GM06990 (cell line): ENCODE measurements around the gene NTRK3.

ENCODE experiments used
- DNase-seq: peaks from one replicate; pipeline ENCODE4 v3.0.0-alpha.2; 2011; ENCODE audit not compliant: insufficient read length; ENCODE audit errors: extremely low read depth
- H3K27me3 ChIP-seq: replicated peaks from 2 replicates; pipeline ENCODE4 v1.6.0; 2011; ENCODE audit warnings: low read length; ENCODE audit not compliant: control insufficient read depth, insufficient read depth
- H3K36me3 ChIP-seq: 2 replicates; pipeline ENCODE4 v1.5.1; 2011; ENCODE audit warnings: low read length; ENCODE audit not compliant: control insufficient read depth, insufficient read depth
- H3K4me3 ChIP-seq: replicated peaks from 2 replicates; pipeline ENCODE4 v1.5.1; 2011; ENCODE audit warnings: low read depth, mild to moderate bottlenecking, control low read depth, low read length
- TF ChIP-seq, protein P1 (sequence below): IDR thresholded peaks from 2 replicates; pipeline ENCODE4 v1.5.1; 2011; ENCODE audit warnings: low read length, control low read depth, mild to moderate bottlenecking, inconsistent platforms; ENCODE audit not compliant: insufficient read depth, poor library complexity, severe bottlenecking

NTRK3 gene

GRCh38 chr15:87941606-87942005, 314.9 kb downstream of the NTRK3 start:
- H3K4me3 ChIP-seq, result no peak overlapping the region

GRCh38 chr15:87940768-87941167, 315.8 kb downstream of the NTRK3 start:
- Histone ChIP-seq H3K27me3 (no peaks in the 10 kb centered on the region), H3K36me3 (no peaks in the 10 kb centered on the region), H3K4me3 (no peak overlapping the region)
- TF ChIP-seq, protein P1, sequence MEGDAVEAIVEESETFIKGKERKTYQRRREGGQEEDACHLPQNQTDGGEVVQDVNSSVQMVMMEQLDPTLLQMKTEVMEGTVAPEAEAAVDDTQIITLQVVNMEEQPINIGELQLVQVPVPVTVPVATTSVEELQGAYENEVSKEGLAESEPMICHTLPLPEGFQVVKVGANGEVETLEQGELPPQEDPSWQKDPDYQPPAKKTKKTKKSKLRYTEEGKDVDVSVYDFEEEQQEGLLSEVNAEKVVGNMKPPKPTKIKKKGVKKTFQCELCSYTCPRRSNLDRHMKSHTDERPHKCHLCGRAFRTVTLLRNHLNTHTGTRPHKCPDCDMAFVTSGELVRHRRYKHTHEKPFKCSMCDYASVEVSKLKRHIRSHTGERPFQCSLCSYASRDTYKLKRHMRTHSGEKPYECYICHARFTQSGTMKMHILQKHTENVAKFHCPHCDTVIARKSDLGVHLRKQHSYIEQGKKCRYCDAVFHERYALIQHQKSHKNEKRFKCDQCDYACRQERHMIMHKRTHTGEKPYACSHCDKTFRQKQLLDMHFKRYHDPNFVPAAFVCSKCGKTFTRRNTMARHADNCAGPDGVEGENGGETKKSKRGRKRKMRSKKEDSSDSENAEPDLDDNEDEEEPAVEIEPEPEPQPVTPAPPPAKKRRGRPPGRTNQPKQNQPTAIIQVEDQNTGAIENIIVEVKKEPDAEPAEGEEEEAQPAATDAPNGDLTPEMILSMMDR, result no peak
- DNase-seq, result no peak

More at GRCh38 chr15:87941606-87942005, 314.9 kb downstream of the NTRK3 start:
- Histone ChIP-seq H3K27me3 (no peaks in the 10 kb centered on the region), H3K36me3 (no peaks in the 10 kb centered on the region)
- TF ChIP-seq, protein P1, result no peak
- DNase-seq, result no peak

GRCh38 chr15:87939848-87940457, 316.6 kb downstream of the NTRK3 start:
- Histone ChIP-seq H3K27me3 (no peaks in the 10 kb centered on the region), H3K4me3 (no peak overlapping the region), H3K36me3 (no peaks in the 10 kb centered on the region)
- DNase-seq, result no peak
- TF ChIP-seq, protein P1, result no peak

GRCh38 chr15:87938031-87938430, 318.5 kb downstream of the NTRK3 start:
- Histone ChIP-seq H3K27me3 (no peaks in the 10 kb centered on the region), H3K36me3 (no peaks in the 10 kb centered on the region), H3K4me3 (no peak overlapping the region)
- no peak for DNase-seq
- TF ChIP-seq, protein P1, result no peak

GRCh38 chr15:87935583-87935982, 321.0 kb downstream of the NTRK3 start:
- H3K27me3 ChIP-seq, result no peaks in the 10 kb centered on the region
- DNase-seq, result no peak
- TF ChIP-seq, protein P1, result no peak
- H3K36me3 ChIP-seq, result no peaks in the 10 kb centered on the region
- H3K4me3 ChIP-seq, result no peak overlapping the region

- TF ChIP-seq, protein P1, result no peak
- Histone ChIP-seq H3K27me3 (no peaks in the 10 kb centered on the region), H3K4me3 (no peak overlapping the region), H3K36me3 (no peaks in the 10 kb centered on the region)
- no peak for DNase-seq
Measured at GRCh38 chr15:87931584-87931983, 325.0 kb downstream of the NTRK3 start.
